NCI-H460 (cell line): ENCODE results near the gene ZNF624. TPM values are rescaled to one million over a fixed set of nuclear protein-coding genes. Genes with fewer than 3 reads are reported as not detected.
"Not testable (repeated sequence)": the region's sequence is repeated elsewhere in the genome, so short reads cannot be mapped to it uniquely, and the experiment has no call there.

Source experiments
- DNase-seq: peaks from one replicate; pipeline ENCODE4 v3.0.0-alpha.2; 2016; ENCODE audit warnings: low read depth; ENCODE audit errors: extremely low read depth
- polyA plus RNA-seq: library from polyadenylated mRNA; depleted of rRNA; stranded (reverse); fragments of >200 nt; gene quantifications from 2 replicates; pipeline ENCODE4 v1.2.3, GENCODE V29; 2014; cell fraction: nucleus; rRNA removed
- total RNA-seq: library from RNA; depleted of rRNA; stranded (reverse); fragments of >200 nt; shearing (Covaris generic); gene quantifications from 2 replicates; pipeline ENCODE4 v1.2.3, GENCODE V29; 2014; rRNA removed

Gene ZNF624
- 5.3 and 5.4 TPM in 2 replicates for total RNA-seq
- 1.2 and 1.5 TPM in 2 replicates for polyA plus RNA-seq

GRCh38 chr17:16653367-16654041 lies at the start of gene ZNF624:
Gene ZNF624 (minus strand): TSS chr17:16653850.
- peak; percentile 89 for DNase-seq

GRCh38 chr17:16697603-16698002 lies 44.0 kb upstream of the ZNF624 start:
- DNase-seq: not testable (repeated sequence)

- DNase-seq: not testable (repeated sequence)
These were observed 36.8 kb upstream of the ZNF624 start for GRCh38 chr17:16690447-16690846.

- not testable (repeated sequence) for DNase-seq
These were observed 36.2 kb upstream of the ZNF624 start, which contains the start of gene CCDC144A for GRCh38 chr17:16689731-16690281. Gene CCDC144A (plus strand): TSS chr17:16690241. CDS start chr17:16690401, 160 bp downstream.

GRCh38 chr17:16687151-16687550 lies 33.5 kb upstream of the ZNF624 start:
- DNase-seq: not testable (repeated sequence)

GRCh38 chr17:16686019-16686418 lies 32.4 kb upstream of the ZNF624 start:
- not testable (repeated sequence) for DNase-seq

GRCh38 chr17:16683290-16684138 lies 29.9 kb upstream of the ZNF624 start:
- DNase-seq: not testable (repeated sequence)

GRCh38 chr17:16676676-16677268 lies 23.1 kb upstream of the ZNF624 start:
- no peak for DNase-seq

- DNase-seq: not testable (repeated sequence)
These were observed 13.4 kb upstream of the ZNF624 start for GRCh38 chr17:16666907-16667636.

- not testable (repeated sequence) for DNase-seq
These were observed 12.9 kb upstream of the ZNF624 start for GRCh38 chr17:16666553-16666906.

GRCh38 chr17:16662936-16663335 lies 9.3 kb upstream of the ZNF624 start:
- DNase-seq: no peak

- no peak for DNase-seq
These were observed 7.6 kb upstream of the ZNF624 start for GRCh38 chr17:16661217-16661616.

GRCh38 chr17:16652847-16653366 lies 743 bp downstream of the ZNF624 start:
- no peak for DNase-seq

- DNase-seq: no peak
These were observed 1.4 kb downstream of the ZNF624 start for GRCh38 chr17:16652252-16652651.

- no peak for DNase-seq
These were observed 4.1 kb downstream of the ZNF624 start for GRCh38 chr17:16649585-16649984.

- no peak for DNase-seq
These were observed 14.2 kb downstream of the ZNF624 start for GRCh38 chr17:16639438-16639837.

- DNase-seq: no peak
These were observed 30.4 kb downstream of the ZNF624 start for GRCh38 chr17:16623282-16623681.

GRCh38 chr17:16622540-16623277 lies 30.9 kb downstream of the ZNF624 start:
- DNase-seq: no peak

- DNase-seq: no peak
These were observed 36.1 kb downstream of the ZNF624 start for GRCh38 chr17:16617481-16618060.
